ENCODE measurements around the gene CNIH2.
A peak's percentile ranks its signal among the peaks of the same experiment; 100 is the strongest.

DNA sequence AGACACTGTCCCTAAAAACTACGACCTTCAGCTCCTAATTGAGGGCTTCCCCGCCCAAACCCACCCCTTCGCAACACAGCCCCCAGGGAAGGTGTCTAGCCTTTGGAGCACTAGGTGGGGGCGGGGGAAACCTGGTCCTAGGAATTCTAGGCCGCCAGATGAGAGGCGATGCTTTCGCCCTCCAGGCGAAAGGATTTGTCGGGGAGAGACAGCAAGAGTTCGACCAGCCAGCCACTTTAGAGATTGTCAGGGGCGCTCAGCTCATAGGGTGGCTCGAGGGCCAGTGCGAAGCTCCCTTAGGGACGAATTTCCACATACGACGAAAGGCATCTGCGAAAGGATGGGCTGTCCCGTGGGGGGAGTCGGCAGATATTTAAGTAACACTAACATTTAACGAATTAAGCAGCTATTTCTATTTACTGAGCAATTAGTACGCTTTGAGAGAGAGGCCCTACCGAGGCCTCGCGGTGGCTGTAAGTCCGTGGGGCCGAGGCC lies 33.5 kb downstream of the CNIH2 start:
- TF ChIP-seq, protein P1, sequence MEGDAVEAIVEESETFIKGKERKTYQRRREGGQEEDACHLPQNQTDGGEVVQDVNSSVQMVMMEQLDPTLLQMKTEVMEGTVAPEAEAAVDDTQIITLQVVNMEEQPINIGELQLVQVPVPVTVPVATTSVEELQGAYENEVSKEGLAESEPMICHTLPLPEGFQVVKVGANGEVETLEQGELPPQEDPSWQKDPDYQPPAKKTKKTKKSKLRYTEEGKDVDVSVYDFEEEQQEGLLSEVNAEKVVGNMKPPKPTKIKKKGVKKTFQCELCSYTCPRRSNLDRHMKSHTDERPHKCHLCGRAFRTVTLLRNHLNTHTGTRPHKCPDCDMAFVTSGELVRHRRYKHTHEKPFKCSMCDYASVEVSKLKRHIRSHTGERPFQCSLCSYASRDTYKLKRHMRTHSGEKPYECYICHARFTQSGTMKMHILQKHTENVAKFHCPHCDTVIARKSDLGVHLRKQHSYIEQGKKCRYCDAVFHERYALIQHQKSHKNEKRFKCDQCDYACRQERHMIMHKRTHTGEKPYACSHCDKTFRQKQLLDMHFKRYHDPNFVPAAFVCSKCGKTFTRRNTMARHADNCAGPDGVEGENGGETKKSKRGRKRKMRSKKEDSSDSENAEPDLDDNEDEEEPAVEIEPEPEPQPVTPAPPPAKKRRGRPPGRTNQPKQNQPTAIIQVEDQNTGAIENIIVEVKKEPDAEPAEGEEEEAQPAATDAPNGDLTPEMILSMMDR (IDR thresholded peaks at IDR 0.05), result peak in 3 of 5 experiments; percentile 89 to 91 (median 91)
- TF ChIP-seq POLR2A (IDR thresholded peaks at IDR 0.05), result no peak
- TF ChIP-seq EP300 (IDR thresholded peaks at IDR 0.05), result no peak
